T-cell (primary cell): Measurements from ENCODE around the gene SLC48A1. TPM values are rescaled to one million over a fixed set of nuclear protein-coding genes. Genes with fewer than 3 reads are reported as not detected.

Experiments used
- ATAC-seq, 4 experiments: fragments of 200-7000 bp in 3 of 4; fragments of 150-1000 bp in 1 of 4; cut with Tn5 transposase; replicated peaks in 1 of 4; 1 replicate in 3 of 4; 2 replicates in 1 of 4; pipeline ENCODE4 v1.10.0; 2021; ENCODE audit warnings: moderate library complexity in 3 of 4, mild to moderate bottlenecking in 2 of 4, moderate number of reproducible peaks in 1 of 4
- CTCF ChIA-PET, 2 donors: fragments of 300-600 bp; sonication (Branson Sonifier 250); formaldehyde crosslinking; loops; one replicate each; lab custom pipeline; 2022; ENCODE audit warnings: antibody characterized with exemption in 2 of 2; lab: Charles Lee
- POLR2A ChIA-PET, 2 donors: fragments of 300-600 bp; sonication (Branson Sonifier 250); formaldehyde crosslinking; loops; one replicate each; lab custom pipeline; 2022; ENCODE audit warnings: antibody characterized with exemption in 2 of 2; lab: Charles Lee
- DNase-seq, 35 experiments: peaks; one replicate each; pipeline versions ENCODE4 v3.0.0 to v3.0.0-alpha.2; 2013 to 2023
- H3K27ac ChIP-seq: one replicate; pipeline ENCODE4 v1.5.1; 2013; ENCODE audit warnings: low read length
- H3K27me3 ChIP-seq, 2 experiments: replicated peaks in 1 of 2; 1 replicate in 1 of 2; 2 replicates in 1 of 2; pipeline versions ENCODE4 v1.6.1 to v1.7.0; 2013; ENCODE audit warnings: low read length in 1 of 2, mixed read lengths in 1 of 2; ENCODE audit not compliant: control insufficient read depth in 2 of 2, insufficient read depth in 2 of 2; ENCODE audit errors: extremely low read depth in 1 of 2
- H3K36me3 ChIP-seq, 2 donors: 1 replicate in 1 of 2; 2 replicates in 1 of 2; pipeline versions ENCODE4 v1.6.1 to v1.7.0; 2013; ENCODE audit warnings: low read length in 1 of 2; ENCODE audit not compliant: control insufficient read depth in 2 of 2, insufficient read depth in 1 of 2; ENCODE audit errors: extremely low read depth in 1 of 2
- H3K4me1 ChIP-seq, 2 experiments: 1 replicate in 1 of 2; 2 replicates in 1 of 2; pipeline versions ENCODE4 v1.6.1 to v1.7.0; 2013; ENCODE audit warnings: low read length in 2 of 2, mixed read lengths in 1 of 2; ENCODE audit not compliant: insufficient read depth in 2 of 2, control insufficient read depth in 1 of 2; ENCODE audit errors: extremely low read depth in 1 of 2
- H3K4me3 ChIP-seq, 2 donors: 1 replicate in 1 of 2; 2 replicates in 1 of 2; pipeline versions ENCODE4 v1.5.1 to v1.7.0; 2013; ENCODE audit warnings: mild to moderate bottlenecking in 2 of 2, low read length in 1 of 2, moderate library complexity in 1 of 2; ENCODE audit not compliant: control insufficient read depth in 1 of 2; ENCODE audit errors: extremely low read depth in 1 of 2
- H3K9me3 ChIP-seq: 2 replicates; pipeline ENCODE4 v1.7.0; 2013
- H3K27ac Mint-ChIP-seq, 2 donors: one replicate each; pipeline ENCODE4 v1.8.0; 2020 to 2021; ENCODE audit warnings: mild to moderate bottlenecking in 2 of 2, mixed read lengths in 2 of 2
- H3K27me3 Mint-ChIP-seq, 2 donors: one replicate each; pipeline ENCODE4 v1.8.0; 2021 to 2022; ENCODE audit warnings: mixed read lengths in 2 of 2
- H3K36me3 Mint-ChIP-seq: one replicate; pipeline ENCODE4 v1.8.0; 2021; ENCODE audit warnings: mixed read lengths
- H3K4me1 Mint-ChIP-seq, 3 donors: one replicate each; pipeline ENCODE4 v1.8.0; 2020 to 2022; ENCODE audit warnings: mixed read lengths in 3 of 3, mild to moderate bottlenecking in 1 of 3
- H3K4me3 Mint-ChIP-seq, 3 donors: one replicate each; pipeline ENCODE4 v1.8.0; 2020 to 2022; ENCODE audit warnings: mild to moderate bottlenecking in 3 of 3, mixed read lengths in 3 of 3, moderate library complexity in 3 of 3
- H3K9me3 Mint-ChIP-seq, 3 donors: one replicate each; pipeline ENCODE4 v1.8.0; 2020 to 2022; ENCODE audit warnings: mixed read lengths in 3 of 3
- WGBS: methylation state at CpG from one replicate; pipeline ENCODE4 v1.1.5; 2013; ENCODE audit warnings: missing lambda C conversion rate; ENCODE audit not compliant: insufficient coverage; 5-methylcytosine and 5-hydroxymethylcytosine counted together
- total RNA-seq, 35 experiments: library from RNA in 6 of 35; stranded (reverse) in 6 of 35; fragments of 120-200 nt in 1 of 35; gene quantifications; one replicate each; pipeline versions ENCODE4 v1.2.1 to v1.2.4 and lab custom pipeline; 2013 to 2026

Gene SLC48A1
- total RNA-seq, 5 donors from 2014 or later (not counting 1 experiment from before 2014, with no cell fraction given): 5.8 to 13.7 (median 10.2) TPM

DNA sequence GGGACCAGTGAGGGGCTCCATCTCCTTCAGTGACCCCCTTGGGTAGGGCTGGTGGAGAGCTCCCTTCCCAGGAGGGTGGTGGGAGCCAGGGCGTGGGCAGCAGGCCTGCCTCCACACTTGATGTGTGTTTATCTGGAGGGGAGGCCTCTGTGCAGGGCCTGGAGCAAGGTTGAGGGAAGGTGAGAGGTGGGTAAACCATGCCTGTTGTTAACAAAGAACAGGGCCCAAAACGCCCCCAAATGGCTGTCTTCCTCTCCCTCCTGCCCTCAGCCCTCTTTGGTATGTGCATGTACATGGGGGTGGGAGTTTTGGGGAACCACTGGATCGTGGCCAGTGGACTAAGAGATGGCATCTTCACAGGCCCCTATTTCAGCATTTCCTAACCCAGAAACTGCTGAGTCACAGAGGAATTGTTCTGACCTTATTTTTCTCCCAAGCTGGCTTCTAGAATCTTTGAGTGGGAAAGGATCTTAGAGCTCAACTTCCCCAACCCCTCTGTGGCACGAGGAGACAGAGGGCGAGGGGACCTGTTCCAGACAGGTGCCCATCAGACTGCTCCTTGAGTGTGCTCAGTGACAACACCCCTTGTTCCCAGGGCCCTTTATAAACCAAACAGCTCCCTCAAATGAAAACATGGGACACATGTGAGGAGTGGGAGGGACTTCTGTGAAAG is 3.6 kb downstream of the SLC48A1 start:
- ChIA-PET POLR2A (no interaction called here), CTCF (interaction anchor here (0.7 to 3.0 kb wide), 7 partner anchors 10 to 63 kb away, joined by 3 to 12 read pairs (median 5); no protein-coding TSS in a partner anchor)
- Histone ChIP-seq H3K9me3 (no peaks in the 10 kb centered on the region), H3K36me3 (peaks cover 0 to 8% of the 10 kb centered on the region in 2 donors), H3K4me3 (no peak overlapping the region), H3K4me1 (peaks cover 5 to 30% of the 10 kb centered on the region in 2 experiments), H3K27me3 (peaks cover 0 to 8% of the 10 kb centered on the region in 2 experiments), H3K27ac (no peak overlapping the region)
- Mint-ChIP-seq H3K4me3 (no peak overlapping the region), H3K27me3 (no peaks in the 10 kb centered on the region), H3K36me3 (no peaks in the 10 kb centered on the region), H3K27ac (no peak overlapping the region), H3K4me1 (peaks cover 25 to 30% (median 29%) of the 10 kb centered on the region in 3 donors), H3K9me3 (no peaks in the 10 kb centered on the region)
- ATAC-seq (no peak), DNase-seq (no peak)
- no CpG with 5 or more reads among the region's 5 CpGs for WGBS

DNA sequence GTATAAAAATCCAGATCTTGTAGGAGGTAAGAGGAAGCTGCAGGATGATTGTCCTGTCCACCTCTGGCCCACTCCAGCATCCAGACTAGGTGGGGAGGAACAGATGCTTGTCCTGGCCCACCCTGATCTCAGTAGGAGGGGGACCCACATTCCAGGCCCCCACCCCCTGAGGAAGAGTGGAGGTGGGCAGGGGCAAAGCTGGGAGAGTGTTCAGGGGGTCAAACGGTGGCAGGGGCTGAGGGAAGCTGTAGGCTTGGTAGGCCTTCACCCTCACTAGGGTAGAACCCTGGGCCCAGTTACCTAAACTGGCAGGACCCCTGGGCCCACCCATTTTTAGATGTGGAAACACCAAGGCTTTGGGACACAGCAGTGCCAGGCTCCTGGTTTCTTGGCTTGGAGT is 4.1 kb downstream of the SLC48A1 start:
- no peak overlapping the region for H3K4me3 Mint-ChIP-seq
- Histone ChIP-seq H3K4me1 (peaks cover 5 to 30% of the 10 kb centered on the region in 2 experiments), H3K4me3 (no peak overlapping the region), H3K36me3 (peaks cover 2 to 8% of the 10 kb centered on the region in 2 donors), H3K27me3 (peaks cover 0 to 7% of the 10 kb centered on the region in 2 experiments), H3K9me3 (no peaks in the 10 kb centered on the region), H3K27ac (no peak overlapping the region)
- ChIA-PET POLR2A (no interaction called here), CTCF (interaction anchor here (0.8 to 2.2 kb wide), 6 partner anchors 10 to 71 kb away, joined by 3 to 9 read pairs (median 3); partner anchors contain the start of gene RPAP3 (in 1 of the 2))
- WGBS: 100% methylated on average over 1 of the region's 1 CpG
- H3K9me3 Mint-ChIP-seq: no peaks in the 10 kb centered on the region
- peaks cover 25 to 30% (median 28%) of the 10 kb centered on the region in 3 donors for H3K4me1 Mint-ChIP-seq
- no peak overlapping the region for H3K27ac Mint-ChIP-seq
- H3K27me3 Mint-ChIP-seq: no peaks in the 10 kb centered on the region
- no peak for ATAC-seq
- no peak for DNase-seq
- H3K36me3 Mint-ChIP-seq: peaks cover 4% of the 10 kb centered on the region

DNA sequence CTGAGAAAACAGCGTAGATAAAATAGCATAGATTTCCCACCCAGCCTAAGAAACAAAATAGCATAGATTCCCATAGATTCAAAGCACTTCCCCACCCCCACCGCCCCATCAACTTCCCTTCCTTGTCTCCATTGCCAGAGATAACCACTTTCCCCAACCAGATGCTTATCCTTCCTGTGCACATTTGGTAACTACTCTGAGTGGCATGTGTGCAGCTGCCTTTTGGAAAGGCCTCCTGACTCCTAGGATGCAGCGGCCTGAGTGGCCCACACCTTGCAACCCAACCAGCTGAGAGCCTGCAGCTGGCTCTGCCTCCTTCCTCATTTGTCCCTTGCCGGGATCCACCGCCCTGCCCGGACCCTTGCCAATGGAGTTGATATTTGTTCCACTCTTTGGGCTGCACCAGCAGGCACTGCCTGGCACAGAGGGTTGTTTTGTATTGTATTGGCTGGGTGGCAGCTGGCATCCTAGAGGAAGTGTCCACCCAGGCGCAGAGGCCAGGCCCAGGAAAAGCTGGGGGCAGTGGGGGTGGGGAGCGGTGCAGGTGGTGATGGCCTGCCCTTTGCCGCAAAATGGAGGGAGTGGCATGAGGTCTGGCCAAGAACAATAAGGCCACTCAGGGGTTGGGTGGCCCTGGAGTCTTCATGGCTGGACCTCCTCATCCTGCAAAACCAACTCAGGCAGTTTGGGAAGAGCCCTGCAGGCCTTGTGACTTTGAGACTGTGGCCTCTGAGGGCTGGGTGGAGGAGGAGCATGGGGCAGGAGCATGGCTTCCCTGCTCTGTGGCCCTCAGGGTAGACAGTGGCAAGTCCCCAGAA is 4.9 kb downstream of the SLC48A1 start:
- H3K9me3 Mint-ChIP-seq: no peaks in the 10 kb centered on the region
- Histone ChIP-seq H3K27me3 (peaks cover 0 to 3% of the 10 kb centered on the region in 2 experiments), H3K4me3 (no peak overlapping the region), H3K27ac (no peak overlapping the region), H3K36me3 (peaks cover 3 to 8% of the 10 kb centered on the region in 2 donors), H3K4me1 (peaks cover 5 to 24% of the 10 kb centered on the region in 2 experiments), H3K9me3 (no peaks in the 10 kb centered on the region)
- peaks cover 4% of the 10 kb centered on the region for H3K36me3 Mint-ChIP-seq
- ChIA-PET CTCF (interaction anchor here (0.6 to 2.2 kb wide), 15 partner anchors 11 to 72 kb away, joined by 3 to 13 read pairs (median 3); partner anchors contain the start of gene RPAP3 (in 1 of the 2)), POLR2A (no interaction called here)
- no peak overlapping the region for H3K27ac Mint-ChIP-seq
- 89% methylated on average over 5 of the region's 9 CpGs for WGBS
- ATAC-seq (no peak), DNase-seq (no peak)
- no peak overlapping the region for H3K4me3 Mint-ChIP-seq
- H3K27me3 Mint-ChIP-seq: no peaks in the 10 kb centered on the region
- H3K4me1 Mint-ChIP-seq: peaks cover 22 to 25% (median 22%) of the 10 kb centered on the region in 3 donors

DNA sequence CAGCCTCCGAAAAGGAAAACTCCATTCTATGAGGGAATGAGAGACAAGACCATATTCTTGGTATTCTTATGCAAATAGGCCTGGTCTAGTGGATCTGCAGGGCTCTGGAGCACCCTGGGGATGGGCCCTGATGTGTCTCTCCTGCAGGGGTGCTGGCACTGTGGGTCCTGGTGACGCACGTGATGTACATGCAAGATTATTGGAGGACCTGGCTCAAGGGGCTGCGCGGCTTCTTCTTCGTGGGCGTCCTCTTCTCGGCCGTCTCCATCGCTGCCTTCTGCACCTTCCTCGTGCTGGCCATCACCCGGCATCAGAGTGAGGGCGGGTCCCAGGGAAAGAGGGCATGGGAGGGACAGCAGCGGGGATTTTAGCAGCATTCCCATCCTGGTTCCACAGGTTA is 5.8 kb downstream of the SLC48A1 start:
- H3K36me3 Mint-ChIP-seq: peaks cover 4% of the 10 kb centered on the region
- Histone ChIP-seq H3K4me1 (peaks cover 4 to 20% of the 10 kb centered on the region in 2 experiments), H3K27me3 (peaks cover 0 to 3% of the 10 kb centered on the region in 2 experiments), H3K27ac (no peak overlapping the region), H3K9me3 (no peaks in the 10 kb centered on the region), H3K4me3 (no peak overlapping the region), H3K36me3 (peaks cover 11 to 13% of the 10 kb centered on the region in 2 donors)
- CTCF ChIA-PET: interaction anchor here (0.6 to 3.7 kb wide), 14 partner anchors 10 to 68 kb away, joined by 3 to 17 read pairs (median 4); no protein-coding TSS in a partner anchor
- WGBS: 96% methylated on average over 3 of the region's 14 CpGs
- H3K4me1 Mint-ChIP-seq: peaks cover 18 to 21% (median 19%) of the 10 kb centered on the region in 3 donors
- DNase-seq (no peak), ATAC-seq (peak in 1 of 4 experiments; percentile 27)
- H3K4me3 Mint-ChIP-seq: no peak overlapping the region
- H3K27me3 Mint-ChIP-seq: no peaks in the 10 kb centered on the region
- POLR2A ChIA-PET: no interaction called here
- H3K9me3 Mint-ChIP-seq: no peaks in the 10 kb centered on the region
- peak overlapping the region in 1 of 2 donors; percentile 16 for H3K27ac Mint-ChIP-seq

DNA sequence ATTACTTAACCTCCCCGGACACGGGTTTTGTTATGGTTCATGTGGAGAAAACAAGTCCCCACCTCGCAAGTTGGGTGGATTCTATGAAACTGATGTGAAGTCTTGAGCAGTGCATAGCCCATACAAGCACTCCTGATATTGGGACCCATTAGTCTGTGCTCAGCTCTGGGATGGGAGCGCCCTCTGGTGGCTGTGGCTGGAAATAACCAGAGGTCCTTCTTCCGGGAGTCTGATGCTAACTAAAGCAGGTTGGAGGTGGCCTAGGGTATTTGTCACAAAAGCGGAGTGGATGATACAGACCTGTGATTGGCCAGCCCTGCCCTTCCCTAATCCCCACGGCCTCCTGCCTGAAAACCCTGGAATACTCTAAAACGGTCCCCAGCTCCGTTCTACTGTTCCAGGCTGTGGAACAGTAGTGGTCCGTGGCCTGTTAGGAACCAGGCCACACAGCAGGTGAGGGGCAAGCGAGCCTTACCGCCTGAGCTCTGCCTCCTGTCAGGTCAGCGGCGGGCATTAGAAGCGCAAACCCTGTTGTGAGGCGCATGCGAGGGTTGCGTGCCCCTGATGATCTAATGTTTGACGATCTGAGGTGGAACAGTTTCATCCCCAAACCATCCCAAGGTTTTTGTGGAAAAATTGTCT is 6.4 kb downstream of the SLC48A1 start:
- POLR2A ChIA-PET: no interaction called here
- no peak overlapping the region for H3K27ac ChIP-seq
- CTCF ChIA-PET: interaction anchor here (0.8 to 3.7 kb wide), 15 partner anchors 9 to 69 kb away, joined by 3 to 17 read pairs (median 5); partner anchors contain the start of gene RAPGEF3 (in 1 of the 2)
- ATAC-seq: peak; percentile 86 to 93 (median 88)
- peaks cover 0 to 3% of the 10 kb centered on the region in 2 experiments for H3K27me3 ChIP-seq
- peak; percentile 75 to 96 (median 89) for DNase-seq
- 70% methylated on average over 13 of the region's 19 CpGs for WGBS
- H3K9me3 Mint-ChIP-seq: no peaks in the 10 kb centered on the region
- no peak overlapping the region for H3K4me3 ChIP-seq
- H3K4me1 ChIP-seq: peaks cover 0 to 17% of the 10 kb centered on the region in 2 experiments
- no peaks in the 10 kb centered on the region for H3K9me3 ChIP-seq
- H3K36me3 Mint-ChIP-seq: peaks cover 5% of the 10 kb centered on the region
- peaks cover 13 to 18% of the 10 kb centered on the region in 2 donors for H3K36me3 ChIP-seq
- peaks cover 13 to 16% (median 14%) of the 10 kb centered on the region in 3 donors for H3K4me1 Mint-ChIP-seq
- no peaks in the 10 kb centered on the region for H3K27me3 Mint-ChIP-seq
- H3K27ac Mint-ChIP-seq: peak overlapping the region; percentile 11 to 65
- no peak overlapping the region for H3K4me3 Mint-ChIP-seq
